Activated CD4-positive, alpha-beta T cell treated with anti-CD3 and anti-CD28 coated beads, Interleukin-2, amount 50 U/mL, for 16 hours (primary cell): Measurements from ENCODE around the gene ZBTB16.

Experiments
- DNase-seq: peaks from one replicate; pipeline ENCODE4 v3.0.0-alpha.2; 2020

The ZBTB16 gene

GRCh38 chr11:114219559-114220349 is 160.2 kb downstream of the ZBTB16 start:
- no peak for DNase-seq

- DNase-seq, result no peak
These were observed 161.5 kb downstream of the ZBTB16 start for GRCh38 chr11:114221037-114221436.

GRCh38 chr11:114225661-114226060 is 166.2 kb downstream of the ZBTB16 start:
- DNase-seq, result no peak

- no peak for DNase-seq
These were observed 166.8 kb downstream of the ZBTB16 start for GRCh38 chr11:114226356-114226755.

GRCh38 chr11:114228435-114229411 is 169.2 kb downstream of the ZBTB16 start:
- no peak for DNase-seq

GRCh38 chr11:114230031-114230704 is 170.7 kb downstream of the ZBTB16 start:
- no peak for DNase-seq

- no peak for DNase-seq
These were observed 173.0 kb downstream of the ZBTB16 start for GRCh38 chr11:114232400-114233059.

- no peak for DNase-seq
These were observed 174.2 kb downstream of the ZBTB16 start for GRCh38 chr11:114233755-114234154.

- DNase-seq, result no peak
These were observed 177.3 kb downstream of the ZBTB16 start for GRCh38 chr11:114236829-114237228.

GRCh38 chr11:114237321-114238280 is 178.1 kb downstream of the ZBTB16 start:
- no peak for DNase-seq

GRCh38 chr11:114239753-114240161 is 180.2 kb downstream of the ZBTB16 start:
- DNase-seq, result no peak

- DNase-seq, result no peak
These were observed 182.5 kb downstream of the ZBTB16 start for GRCh38 chr11:114242032-114242431.

GRCh38 chr11:114243461-114244372 is 184.2 kb downstream of the ZBTB16 start:
- no peak for DNase-seq

- DNase-seq, result no peak
These were observed 185.3 kb downstream of the ZBTB16 start for GRCh38 chr11:114244726-114245394.

- no peak for DNase-seq
These were observed 187.0 kb downstream of the ZBTB16 start for GRCh38 chr11:114246321-114247069.

- DNase-seq, result no peak
These were observed 187.7 kb downstream of the ZBTB16 start for GRCh38 chr11:114247070-114247789.

- no peak for DNase-seq
These were observed 190.7 kb downstream of the ZBTB16 start for GRCh38 chr11:114250180-114250579.
